HPDE6-E6E7 (cell line): ENCODE data around the gene KRTAP1-3.
"Not testable (repeated sequence)": the region's sequence is repeated elsewhere in the genome, so short reads cannot be mapped to it uniquely, and the experiment has no call there.

Source experiments
- DNase-seq: peaks from one replicate; pipeline ENCODE4 v3.0.0; 2011; ENCODE audit warnings: missing footprints; ENCODE audit errors: extremely low spot score

KRTAP1-3 gene

GRCh38 chr17:41034346-41034935 is at the start of gene KRTAP1-3:
KRTAP1-3 (minus strand) TSS chr17:41034874; CDS start chr17:41034821, 53 bp downstream.
- not testable (repeated sequence) for DNase-seq

GRCh38 chr17:41084100-41084856 is 49.6 kb upstream of the KRTAP1-3 start, which contains the start of gene KRTAP4-7:
KRTAP4-7 (plus strand) TSS chr17:41084150; CDS start chr17:41084207, 57 bp downstream.
- DNase-seq: not testable (repeated sequence)

- DNase-seq: not testable (repeated sequence)
These were observed 48.8 kb upstream of the KRTAP1-3 start for GRCh38 chr17:41083427-41083826.

GRCh38 chr17:41082626-41083025 is 48.0 kb upstream of the KRTAP1-3 start:
- DNase-seq: no peak

- no peak for DNase-seq
These were observed 42.1 kb upstream of the KRTAP1-3 start for GRCh38 chr17:41076788-41077187.

GRCh38 chr17:41073676-41074075 is 39.0 kb upstream of the KRTAP1-3 start:
- no peak for DNase-seq

GRCh38 chr17:41071606-41072360 is 37.1 kb upstream of the KRTAP1-3 start:
- DNase-seq: no peak

- DNase-seq: no peak
These were observed 34.4 kb upstream of the KRTAP1-3 start for GRCh38 chr17:41069031-41069430.

- DNase-seq: no peak
These were observed 32.6 kb upstream of the KRTAP1-3 start for GRCh38 chr17:41067281-41067680.

GRCh38 chr17:41065829-41066624 is 31.4 kb upstream of the KRTAP1-3 start, which contains the start of gene KRTAP2-4:
KRTAP2-4 (minus strand) TSS chr17:41065879; CDS start chr17:41065845, 34 bp downstream.
- DNase-seq: peak; percentile 48

- DNase-seq: not testable (repeated sequence)
These were observed 30.5 kb upstream of the KRTAP1-3 start for GRCh38 chr17:41065016-41065689.

- DNase-seq: no peak
These were observed 29.6 kb upstream of the KRTAP1-3 start for GRCh38 chr17:41064301-41064700.

GRCh38 chr17:41063449-41063848 is 28.8 kb upstream of the KRTAP1-3 start:
- no peak for DNase-seq

GRCh38 chr17:41061964-41062363 is 27.3 kb upstream of the KRTAP1-3 start:
- DNase-seq: no peak

GRCh38 chr17:41060052-41060604 is 25.5 kb upstream of the KRTAP1-3 start, which contains the start of gene KRTAP2-3:
KRTAP2-3 (minus strand) TSS chr17:41060114; CDS start chr17:41060050, 64 bp downstream.
- peak; percentile 50 for DNase-seq

- DNase-seq: peak; percentile 31
These were observed 24.8 kb upstream of the KRTAP1-3 start for GRCh38 chr17:41059276-41060051.

GRCh38 chr17:41058741-41059140 is 24.1 kb upstream of the KRTAP1-3 start:
- DNase-seq: no peak

- no peak for DNase-seq
These were observed 22.9 kb upstream of the KRTAP1-3 start for GRCh38 chr17:41057547-41057946.

- not testable (repeated sequence) for DNase-seq
These were observed 20.5 kb upstream of the KRTAP1-3 start, which contains the start of gene KRTAP2-2 for GRCh38 chr17:41055130-41055529. KRTAP2-2 (minus strand) TSS chr17:41055230; CDS start chr17:41055211, 19 bp downstream.
